HG03342 (cell line): ENCODE measurements around the gene OTUD1.

Experiments used
- ATAC-seq: cut with Tn5 transposase; IDR thresholded peaks from one replicate; pipeline ENCODE4 v1.9.1; 2021; ENCODE audit warnings: mild to moderate bottlenecking, moderate library complexity; ENCODE audit not compliant: unreplicated experiment

OTUD1 gene

DNA sequence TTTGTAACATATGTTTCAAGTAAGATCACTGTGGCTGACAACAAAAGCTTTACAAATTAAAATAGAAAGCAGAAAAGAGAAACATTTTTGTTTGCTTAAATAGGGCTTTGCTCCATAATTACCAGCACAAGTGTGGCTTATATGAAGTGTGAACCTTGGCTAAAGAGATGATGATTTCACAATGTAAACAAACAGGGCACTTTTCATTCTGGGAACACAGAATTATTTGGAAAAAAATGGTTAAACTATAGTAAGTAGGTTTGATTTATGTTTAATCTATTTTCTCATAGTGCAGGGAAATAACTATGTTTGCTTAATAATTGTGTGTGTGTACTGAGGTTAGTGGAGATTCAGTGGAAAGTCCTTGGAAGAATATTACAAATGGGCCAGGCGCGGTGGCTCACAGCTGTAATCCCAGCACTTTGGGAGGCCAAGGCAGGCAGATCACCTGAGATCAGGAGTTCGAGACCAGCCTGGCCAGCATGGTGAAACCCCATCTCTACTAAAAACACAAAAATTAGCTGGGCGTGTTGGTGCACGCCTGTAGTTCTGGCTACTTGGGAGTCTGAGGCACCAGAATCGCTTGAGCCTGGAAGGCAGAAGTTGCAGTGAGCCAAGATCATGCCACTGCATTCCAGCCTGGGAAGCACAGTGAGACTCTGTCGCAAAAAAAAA lies 19.1 kb upstream of the OTUD1 start:
- no peak for ATAC-seq

- no peak for ATAC-seq
Observed at GRCh38 chr10:23421397-23421796, 17.5 kb upstream of the OTUD1 start.

- no peak for ATAC-seq
Observed at GRCh38 chr10:23422003-23422411, 16.9 kb upstream of the OTUD1 start.

- no peak for ATAC-seq
Observed at GRCh38 chr10:23432166-23432565, 6.7 kb upstream of the OTUD1 start.

GRCh38 chr10:23432639-23433038 lies 6.2 kb upstream of the OTUD1 start:
- no peak for ATAC-seq

DNA sequence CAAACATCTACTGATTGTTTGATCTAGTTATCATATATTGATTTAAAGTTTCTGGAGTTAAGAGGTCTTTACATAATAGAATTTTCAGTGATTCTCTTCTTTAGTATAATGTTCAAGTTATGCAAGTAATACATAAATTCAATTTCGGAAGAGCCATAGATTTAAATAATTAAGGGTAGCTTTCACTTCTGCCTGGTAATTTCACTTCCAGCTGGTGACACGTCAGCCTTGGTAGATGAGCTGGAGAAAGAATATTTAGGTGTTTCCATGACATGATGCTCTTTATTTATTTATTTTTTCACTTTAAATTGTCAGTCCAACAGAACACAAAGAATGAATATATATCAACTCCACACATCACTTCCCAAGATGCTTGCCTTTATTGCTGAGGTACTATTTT lies 5.2 kb upstream of the OTUD1 start:
- no peak for ATAC-seq

- no peak for ATAC-seq
Observed at GRCh38 chr10:23435378-23435777, 3.5 kb upstream of the OTUD1 start.

DNA sequence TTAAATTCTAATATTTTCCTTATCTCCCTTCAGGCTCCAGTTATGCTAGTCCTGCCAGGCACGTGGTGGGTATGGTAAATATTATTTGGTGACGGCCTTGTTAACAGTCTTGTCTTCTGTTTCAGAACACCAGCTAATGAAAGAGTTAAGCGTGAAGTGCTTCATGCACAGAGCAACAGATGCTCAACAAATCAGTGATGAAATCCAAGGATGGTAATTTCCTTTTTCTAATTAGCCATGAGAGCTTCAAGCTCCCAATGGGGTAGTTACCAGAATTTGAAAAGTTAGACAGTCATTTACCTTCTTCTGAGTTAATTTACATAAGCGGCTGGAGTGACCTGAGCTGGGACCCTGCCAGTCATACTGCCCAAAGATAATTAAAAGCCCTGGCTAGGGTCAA lies 1.9 kb upstream of the OTUD1 start:
- ATAC-seq, result no peak

DNA sequence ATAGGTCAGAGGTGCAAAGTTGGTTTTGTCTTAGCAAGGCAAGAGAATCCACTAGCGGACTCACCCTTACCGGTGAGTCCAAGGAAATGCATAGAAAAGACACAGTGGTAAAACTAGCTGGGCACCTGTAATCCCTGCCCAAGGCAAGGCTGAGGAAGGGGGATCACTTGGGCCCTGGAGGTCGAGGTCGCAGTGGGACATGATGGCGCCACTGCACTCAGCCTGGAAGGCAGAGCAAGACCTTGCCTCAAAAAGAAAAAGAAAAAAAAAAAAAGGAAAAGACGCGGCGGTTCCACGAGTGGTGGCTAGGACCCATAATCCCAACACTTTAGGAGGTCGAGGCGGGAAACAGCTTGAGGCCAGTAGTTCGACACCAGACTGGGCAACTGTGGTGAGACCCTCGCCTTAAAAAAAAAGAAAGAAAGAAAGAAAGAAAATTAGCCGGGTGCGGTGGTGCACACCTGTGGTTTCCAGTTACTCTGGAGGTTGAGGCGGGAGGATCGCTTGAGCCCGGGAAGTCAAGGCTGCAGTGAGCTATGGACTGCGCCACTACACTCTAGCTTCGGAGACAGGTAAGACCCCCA lies 820 bp upstream of the OTUD1 start:
- no peak for ATAC-seq

- ATAC-seq, result peak; percentile 10
Observed at GRCh38 chr10:23439452-23439960, 631 bp downstream of the OTUD1 start.

GRCh38 chr10:23439961-23440889 lies 1.4 kb downstream of the OTUD1 start:
- peak; percentile 8 for ATAC-seq

DNA sequence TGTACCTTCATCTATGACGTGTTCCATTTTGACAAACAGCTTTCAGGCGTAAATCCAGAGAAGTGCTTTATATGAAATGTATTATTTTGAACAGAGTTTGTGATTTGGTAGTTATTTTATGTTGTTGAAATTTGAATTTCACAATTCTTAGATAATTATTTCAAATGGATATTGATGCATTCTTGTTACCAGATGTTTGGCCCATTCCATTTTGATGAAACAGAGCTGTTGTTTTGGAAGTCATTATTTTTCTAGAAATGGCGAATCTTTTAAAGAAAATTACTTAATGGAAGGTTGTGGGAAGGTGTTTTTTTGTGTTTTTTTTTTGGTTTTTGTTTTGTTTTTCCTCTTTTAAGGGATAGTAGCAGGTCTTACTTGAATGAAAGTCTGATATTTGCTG lies 2.4 kb downstream of the OTUD1 start:
- no peak for ATAC-seq

- ATAC-seq, result no peak
Observed at GRCh38 chr10:23442936-23443335, 4.1 kb downstream of the OTUD1 start.

DNA sequence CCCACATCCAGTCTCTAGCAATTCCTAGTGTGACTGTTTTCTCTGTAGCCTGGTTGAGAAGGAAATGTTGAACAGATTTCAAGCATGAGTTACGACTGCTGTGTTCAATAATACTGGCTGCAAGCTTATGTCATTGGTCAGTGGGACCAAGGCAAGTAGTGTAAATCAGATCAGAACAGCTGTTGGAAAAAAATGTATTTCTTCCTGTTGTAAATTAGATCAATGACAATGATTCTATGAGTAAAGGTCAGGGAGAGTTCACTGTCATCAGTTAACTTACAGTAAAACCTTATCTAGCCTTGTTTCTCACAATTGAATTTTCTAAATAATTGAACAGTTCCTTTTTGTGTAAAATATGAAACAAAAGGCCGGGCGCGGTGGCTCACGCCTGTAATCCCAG lies 6.7 kb downstream of the OTUD1 start:
- ATAC-seq, result no peak

GRCh38 chr10:23448323-23448722 lies 9.4 kb downstream of the OTUD1 start:
- ATAC-seq, result no peak

- peak; percentile 94 for ATAC-seq
Observed at GRCh38 chr10:23448802-23449570, 10.1 kb downstream of the OTUD1 start.

- ATAC-seq, result no peak
Observed at GRCh38 chr10:23452033-23452655, 13.3 kb downstream of the OTUD1 start.

DNA sequence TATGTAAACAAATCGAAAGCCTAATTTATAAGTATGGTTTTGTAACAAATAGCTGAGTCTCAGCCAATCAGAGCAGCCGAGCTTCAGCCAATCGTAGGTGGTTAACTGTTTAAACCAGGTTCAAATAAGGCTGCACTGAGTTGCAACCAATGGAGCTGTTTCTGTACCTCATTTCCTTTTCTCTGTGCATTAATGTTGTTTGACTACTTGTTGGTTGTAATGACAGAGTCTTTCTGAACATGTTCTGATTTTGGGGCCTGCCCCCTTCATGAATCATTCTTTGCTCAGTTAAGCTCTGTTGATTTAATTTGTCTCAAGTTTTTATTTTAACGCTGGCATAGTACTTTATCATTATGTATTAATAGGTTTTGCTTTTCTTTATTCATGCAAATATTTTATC lies 14.6 kb downstream of the OTUD1 start:
- ATAC-seq, result no peak

- no peak for ATAC-seq
Observed at GRCh38 chr10:23457632-23458417, 18.9 kb downstream of the OTUD1 start.
